Ammon's horn (tissue), 1 donor: ENCODE data around the gene BRD3.

Experiments used
- DNase-seq: peaks from one replicate; pipeline ENCODE4 v3.0.0-alpha.2; 2016; ENCODE audit warnings: low spot score

Gene BRD3

DNA sequence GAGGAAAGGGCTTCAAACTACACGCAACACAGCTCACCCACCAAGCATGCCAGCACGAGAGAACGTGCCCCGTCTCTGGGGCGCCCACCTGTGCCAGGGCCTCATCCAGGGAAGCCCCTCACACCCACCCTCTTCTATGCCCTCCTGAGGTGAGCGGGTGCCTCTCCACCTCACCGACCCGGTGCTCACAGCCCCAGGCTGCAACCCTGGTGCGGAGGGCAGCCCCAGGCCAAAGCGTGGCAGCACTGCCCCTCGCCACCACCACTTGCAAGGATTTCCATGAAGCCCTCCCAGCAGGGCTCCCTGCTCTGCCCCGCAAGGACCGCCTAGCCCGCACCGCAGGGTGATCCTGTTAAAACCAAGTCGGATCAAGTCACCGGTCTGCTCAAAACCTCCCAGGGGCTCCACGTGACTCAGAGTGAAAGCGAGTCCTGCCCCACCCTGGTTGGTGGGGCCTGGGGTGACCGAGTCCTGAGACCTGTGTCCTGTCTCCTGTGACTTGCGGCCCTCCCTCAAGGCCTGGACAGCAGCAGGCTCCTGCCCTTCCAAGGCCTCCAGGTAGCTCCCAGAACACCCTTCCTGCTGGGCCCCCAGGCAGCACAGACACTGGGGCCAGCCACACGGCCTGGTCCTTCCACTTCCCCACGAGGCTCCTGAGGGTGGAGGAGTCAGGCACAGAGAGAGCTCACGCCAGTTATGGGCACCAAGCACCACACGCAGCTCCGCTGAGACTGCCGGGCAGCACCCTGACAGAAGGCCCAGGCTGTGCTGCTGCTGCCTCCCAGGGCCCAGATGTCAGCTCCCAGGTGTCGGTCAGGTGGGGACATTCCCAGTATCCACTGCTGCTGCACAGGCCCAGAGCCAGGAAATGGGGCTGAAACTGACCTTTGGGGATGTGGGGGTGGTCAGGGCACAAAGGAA, 12.7 kb downstream of the BRD3 start:
- DNase-seq, result no peak

DNA sequence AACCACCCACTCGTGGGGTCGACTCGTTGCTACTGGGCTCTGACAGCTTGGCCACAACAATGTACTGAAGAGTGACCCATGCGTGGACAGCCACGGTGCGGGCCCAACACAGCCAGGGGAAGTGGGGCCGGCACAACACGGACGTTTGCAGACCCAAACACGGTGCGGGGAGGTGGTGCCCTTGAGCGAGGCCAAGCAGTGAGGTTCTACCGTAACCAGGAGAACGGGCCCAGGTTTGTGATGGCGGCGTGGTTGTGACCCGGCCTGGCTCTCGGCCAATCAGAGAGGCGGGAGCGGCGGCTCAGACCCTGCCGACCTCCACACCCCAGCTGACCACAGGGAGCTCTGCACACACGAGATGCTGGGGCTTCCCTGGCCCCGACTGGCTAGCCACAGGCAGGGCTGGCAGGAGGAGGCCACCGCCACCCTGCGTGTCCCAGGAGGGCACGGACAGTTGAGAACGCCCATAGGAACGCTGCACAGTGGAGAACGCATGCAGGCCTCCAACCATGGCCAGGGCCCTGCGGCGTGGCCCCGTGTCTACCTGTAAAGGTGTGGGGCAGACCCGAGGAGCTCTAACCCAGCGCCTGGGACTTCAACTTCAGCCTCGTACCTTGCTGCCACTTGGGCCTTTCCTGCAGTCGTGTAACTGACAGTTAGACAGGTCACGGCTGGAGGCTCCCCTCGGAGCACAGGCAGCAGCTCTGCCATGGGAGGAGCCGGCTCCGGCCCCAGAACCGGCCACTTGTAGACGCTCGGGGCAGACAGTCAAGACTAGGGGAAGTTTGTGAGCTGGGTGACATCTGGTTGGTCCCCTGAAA, 13.7 kb downstream of the BRD3 start:
- no peak for DNase-seq

DNA sequence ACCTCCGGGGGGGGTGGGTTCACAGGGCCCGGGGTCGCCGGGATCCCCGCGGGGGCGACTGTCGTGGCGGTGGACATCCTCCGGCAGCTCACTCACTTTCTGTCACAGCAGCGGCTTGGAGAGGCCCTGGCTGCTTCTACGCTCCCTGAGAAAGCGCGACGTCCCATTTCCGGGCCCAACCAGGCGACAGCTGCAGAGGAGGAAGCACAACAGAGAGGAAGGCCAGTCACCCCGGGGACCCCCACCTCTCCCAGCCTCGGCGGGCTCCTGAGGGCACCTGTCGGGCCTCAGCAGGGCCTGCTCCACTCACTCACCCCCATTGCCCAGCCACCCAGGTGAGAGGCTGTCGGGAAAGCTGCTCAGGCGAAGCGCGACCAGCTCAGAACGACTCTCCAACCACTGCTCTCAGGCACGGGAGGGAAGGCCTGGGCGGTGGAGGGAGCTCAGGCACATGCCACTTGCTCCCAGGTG, 14.4 kb downstream of the BRD3 start:
- no peak for DNase-seq

DNA sequence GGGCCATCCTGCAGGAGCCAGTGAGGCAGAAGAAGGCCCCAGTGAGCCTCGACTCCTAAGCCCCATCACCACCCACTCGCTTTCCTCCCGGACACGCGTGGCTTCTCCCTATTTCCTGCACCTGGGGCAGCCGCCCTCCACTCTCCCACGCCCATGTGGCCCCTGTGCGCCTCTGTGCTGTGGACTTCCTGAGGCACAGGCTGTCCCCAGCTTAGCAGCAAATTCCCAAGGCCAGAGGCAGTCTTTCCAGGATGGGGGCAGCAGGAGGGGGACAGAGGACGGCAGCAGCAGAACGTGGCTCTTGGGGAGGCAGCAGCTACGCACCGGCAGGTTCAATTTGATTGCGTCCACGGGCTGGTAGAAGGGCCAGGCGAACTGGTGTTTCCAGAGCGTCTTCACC, 14.9 kb downstream of the BRD3 start:
- DNase-seq, result no peak

DNA sequence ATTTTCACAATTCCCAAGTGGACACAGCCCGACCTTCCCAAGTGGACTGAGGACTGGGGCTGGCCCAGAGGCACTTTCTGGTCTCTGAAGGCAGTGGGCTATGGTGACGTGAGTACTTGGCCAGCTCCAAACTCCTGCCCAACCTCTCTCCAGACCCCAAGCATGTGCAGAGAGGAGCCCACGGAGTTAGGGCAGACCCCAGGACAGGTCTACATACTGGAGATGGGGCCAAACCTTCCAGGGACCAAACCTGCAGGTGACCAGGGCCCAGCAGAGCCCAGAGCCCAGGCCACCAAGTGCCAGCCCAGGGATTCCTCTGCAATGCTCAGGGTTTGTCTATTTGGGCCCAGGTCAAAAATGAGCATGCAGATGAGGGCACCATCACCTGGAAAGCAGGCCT, 15.3 kb downstream of the BRD3 start:
- DNase-seq, result no peak

GRCh38 chr9:134051319-134051718, 16.5 kb downstream of the BRD3 start:
- no peak for DNase-seq

GRCh38 chr9:134050726-134051125, 17.1 kb downstream of the BRD3 start:
- DNase-seq, result no peak

DNA sequence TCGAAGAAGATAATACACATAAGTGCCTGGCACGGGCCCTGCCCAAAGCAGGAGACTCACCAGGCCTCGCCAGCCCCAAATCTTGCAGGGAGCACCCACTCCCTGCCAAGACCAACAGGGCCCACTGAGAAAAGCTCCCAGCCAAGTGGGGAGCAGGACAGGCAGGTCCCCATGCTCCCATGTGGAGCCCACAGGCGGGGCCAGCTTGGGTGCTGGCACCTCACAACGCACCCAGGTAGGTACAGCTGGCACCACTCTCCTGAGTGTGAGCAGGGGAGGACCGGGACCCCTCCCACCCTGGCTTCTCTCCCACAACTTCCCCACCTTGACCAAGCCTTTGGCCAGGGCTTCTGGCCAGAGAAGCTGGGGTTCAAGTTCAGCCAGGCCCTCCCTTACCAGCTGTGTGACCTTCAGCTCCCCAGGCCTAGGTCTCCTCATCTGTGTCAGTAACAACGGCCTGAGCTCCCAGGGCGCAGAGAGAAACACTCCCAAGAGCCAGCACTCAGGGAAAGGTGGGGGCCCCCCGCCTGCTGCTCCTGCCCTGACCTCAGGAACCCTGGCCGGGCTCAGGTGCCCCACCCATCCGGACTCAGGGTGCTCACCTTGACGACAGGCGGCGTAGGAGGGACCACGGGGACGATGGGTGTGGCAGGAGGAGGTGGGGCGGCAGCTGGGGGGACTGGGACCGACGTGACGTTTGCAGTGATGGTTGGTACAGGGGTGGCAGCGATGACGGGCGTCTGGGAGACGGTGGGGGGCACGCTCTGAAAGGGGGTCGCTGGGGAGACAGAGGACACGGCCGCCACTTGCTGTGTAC, 17.8 kb downstream of the BRD3 start:
- DNase-seq, result no peak

DNA sequence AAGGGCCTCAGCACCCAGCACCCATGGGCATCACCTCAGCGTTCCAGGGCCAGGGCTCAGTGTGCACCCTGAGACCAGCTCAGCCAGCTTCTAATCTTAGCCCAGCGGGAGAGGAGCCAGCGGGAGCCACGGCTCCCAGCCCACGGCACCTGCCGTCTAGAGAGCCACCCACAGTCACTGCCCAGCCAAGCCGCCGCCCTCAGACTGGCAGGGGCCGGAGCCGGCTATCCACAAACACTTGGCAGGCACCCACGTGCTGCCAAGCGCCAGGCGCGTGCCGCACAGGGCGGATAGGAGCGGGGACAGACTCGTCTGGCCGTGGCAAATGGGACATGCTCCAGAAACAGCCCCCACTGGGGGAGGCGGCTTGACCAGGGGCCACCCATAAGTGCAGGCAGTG, 18.6 kb downstream of the BRD3 start:
- DNase-seq, result no peak

DNA sequence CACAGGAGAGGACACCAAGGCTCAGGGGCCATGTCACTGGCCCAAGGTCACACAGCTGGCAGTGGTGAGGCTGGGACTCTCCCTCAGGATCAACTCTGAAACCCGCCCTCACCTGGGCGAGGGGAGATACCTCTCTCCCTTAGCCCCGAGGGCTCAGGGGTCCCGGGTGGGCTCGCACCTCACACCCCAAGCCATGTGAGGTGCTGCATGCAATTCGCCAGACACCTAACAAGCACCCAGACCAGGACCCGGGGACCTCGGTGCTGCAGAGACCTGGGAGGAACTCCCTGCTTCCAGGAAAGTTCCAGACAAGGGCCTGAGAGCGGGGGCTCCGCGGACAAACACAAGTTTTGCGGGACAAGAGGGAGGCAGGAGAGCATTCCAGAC, 19.3 kb downstream of the BRD3 start:
- no peak for DNase-seq

DNA sequence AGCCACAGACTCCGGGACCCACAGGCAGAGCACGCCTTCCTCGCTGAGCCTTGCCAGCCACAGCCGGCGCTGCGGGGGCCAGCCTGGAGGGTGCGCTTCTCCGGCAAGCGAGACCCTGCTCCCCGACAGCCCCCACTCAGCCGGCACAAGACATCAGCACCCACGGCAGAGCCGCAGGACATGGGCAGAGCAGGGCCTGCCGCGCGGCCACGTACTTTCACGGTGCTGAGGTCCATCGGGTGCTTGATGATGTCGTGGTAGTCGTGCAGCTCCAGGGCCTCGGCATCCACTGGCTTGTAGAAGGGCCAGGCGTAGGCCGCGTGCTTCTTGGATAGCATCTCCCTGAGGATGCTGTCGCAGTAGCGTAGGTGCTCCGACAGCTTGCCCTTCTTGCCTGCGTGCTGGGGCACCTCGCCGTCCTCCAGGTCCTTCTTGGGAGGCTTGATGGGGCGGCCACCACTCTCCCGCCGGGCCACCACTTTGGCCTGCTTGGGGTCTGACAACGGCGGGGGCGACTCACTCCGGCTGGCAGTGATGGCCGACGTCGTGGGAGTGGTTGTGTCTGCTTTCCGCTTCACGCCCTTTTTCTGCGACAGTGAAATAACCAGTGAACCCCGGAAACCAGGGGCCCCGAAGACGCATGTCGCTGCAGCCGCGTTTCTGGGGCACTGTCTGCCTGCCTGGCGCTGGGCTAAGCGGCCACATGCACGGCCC, 19.8 kb downstream of the BRD3 start:
- no peak for DNase-seq

DNA sequence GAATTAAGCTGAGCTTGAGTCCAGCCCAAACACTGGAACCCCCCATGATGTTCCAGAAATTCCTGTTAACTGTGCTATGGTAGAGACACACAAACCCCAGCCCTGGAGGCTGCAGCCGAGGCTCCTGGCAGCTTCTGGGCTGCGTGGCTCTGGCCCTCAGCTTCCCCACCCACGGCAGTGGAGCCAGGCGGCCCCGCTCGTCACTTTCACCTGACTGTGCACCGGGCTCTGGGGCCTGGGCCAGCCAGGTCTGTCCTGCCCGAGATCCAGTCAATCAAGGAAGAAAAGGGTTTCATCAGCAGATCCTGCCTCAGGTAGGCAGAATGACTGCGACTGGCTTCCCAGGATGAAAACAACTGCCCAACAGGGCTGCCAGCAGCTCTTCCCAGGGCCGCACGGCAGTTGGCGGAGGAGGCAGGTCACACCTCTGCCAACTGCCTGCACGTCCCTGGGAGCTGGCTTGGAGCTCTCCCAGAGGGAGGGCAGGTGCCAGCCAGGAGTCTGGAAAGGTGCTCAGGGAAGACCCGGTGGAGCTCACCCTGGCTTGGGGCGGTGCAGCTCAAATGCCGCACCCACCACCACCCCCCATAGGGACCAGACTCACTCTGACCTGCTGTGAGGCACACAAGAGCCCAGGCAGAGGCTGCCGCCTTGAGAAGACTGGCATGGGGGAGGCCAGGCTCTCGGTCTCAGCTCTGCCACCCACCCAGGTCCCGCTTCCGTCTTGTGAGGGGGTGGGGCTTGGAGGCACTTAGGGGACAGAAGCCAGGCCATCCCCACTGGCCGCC, 20.7 kb downstream of the BRD3 start:
- no peak for DNase-seq

- DNase-seq, result no peak
Observed at GRCh38 chr9:134045841-134046544, 21.8 kb downstream of the BRD3 start.

DNA sequence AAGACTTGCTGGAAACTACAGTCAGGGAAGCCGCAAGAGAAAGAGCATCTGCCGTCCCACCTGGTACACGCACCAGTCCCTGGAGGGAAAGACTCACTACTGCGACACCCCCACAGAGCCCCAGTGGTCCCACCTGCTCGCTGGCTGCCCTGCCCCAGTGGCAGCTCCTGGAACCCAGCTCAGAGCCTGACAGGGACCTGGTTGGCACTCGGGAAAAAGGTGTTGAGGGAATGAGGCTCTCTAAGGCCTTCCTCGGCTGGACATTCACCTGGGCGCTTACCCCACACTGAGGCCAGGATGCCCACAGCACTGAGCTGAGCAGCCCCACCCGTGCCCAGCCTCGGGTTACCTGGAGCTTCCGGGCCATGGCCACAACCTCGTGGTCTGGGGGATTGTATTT, 22.9 kb downstream of the BRD3 start:
- no peak for DNase-seq

GRCh38 chr9:134043531-134043988, 24.3 kb downstream of the BRD3 start:
- DNase-seq, result no peak

- no peak for DNase-seq
Observed at GRCh38 chr9:134041649-134041962, 26.2 kb downstream of the BRD3 start.

DNA sequence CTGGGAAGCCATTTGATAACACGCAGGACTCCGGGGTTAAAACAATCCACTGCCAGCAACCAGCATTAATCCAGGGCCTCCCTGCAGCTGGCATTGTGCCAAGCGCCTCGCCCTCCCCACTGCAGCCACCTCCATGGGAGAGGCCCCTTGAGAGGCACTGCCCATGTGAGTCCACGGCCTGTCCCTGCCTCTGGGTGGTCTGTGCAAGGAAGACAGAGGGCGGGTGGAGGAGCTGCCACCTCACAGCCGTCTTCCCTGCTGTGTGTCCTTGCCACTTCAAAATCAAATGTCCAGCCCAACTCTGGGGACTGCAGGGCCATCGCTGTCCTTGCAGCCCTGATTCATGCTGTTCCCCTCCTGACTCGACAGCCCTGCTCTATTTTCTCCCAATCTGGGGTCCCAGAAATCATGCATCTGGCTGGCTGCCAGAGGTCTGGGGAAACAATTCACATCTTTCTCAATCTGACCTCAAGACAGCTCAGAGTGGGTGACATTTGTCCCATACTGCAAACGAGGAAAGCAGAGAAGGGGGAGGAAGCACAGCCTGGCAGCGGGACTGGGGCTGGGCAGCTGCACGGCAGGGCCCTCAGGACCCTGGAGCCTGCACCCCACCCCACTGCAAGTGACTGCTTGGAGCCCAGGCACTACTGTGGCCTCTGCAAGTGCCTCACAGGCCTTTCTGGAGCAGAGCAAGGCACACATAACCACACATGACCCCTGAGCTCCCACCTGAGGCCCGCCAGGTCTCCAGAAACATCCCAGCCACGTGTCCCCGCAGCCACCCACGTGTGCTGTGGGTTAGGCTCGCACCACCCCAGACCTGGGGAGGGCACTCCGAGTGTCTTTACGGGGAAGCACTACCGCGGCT, 26.8 kb downstream of the BRD3 start:
- no peak for DNase-seq

DNA sequence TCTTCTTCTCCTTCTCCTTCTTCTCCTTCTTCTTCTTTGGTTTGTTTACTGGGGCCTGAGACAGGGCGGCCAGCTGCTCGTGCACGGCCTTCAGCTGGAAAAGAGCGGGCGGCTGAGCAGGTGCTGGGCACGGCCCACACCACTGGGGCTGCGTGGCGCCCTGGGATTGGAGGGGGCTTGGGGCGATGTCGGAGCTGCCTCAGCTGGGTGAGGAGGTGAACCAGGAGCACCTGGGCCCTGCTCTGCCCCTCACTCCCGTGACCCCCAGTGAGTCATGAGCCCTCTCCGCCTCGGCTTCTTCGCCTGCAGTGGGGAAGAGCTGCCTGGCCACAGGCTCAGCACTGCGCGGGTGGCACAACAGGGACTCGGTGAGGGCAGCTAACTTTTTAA, 27.7 kb downstream of the BRD3 start:
- no peak for DNase-seq
